Loucy (cell line): Measurements from ENCODE around the gene DNMBP.
"Not testable (repeated sequence)": the region's sequence is repeated elsewhere in the genome, so short reads cannot be mapped to it uniquely, and the experiment has no call there.

Experiments
- H2AFZ ChIP-seq: fragments of 200-600 bp; sonication (generic); 2 replicates; pipeline ENCODE4 v1.6.0; 2016; ENCODE audit warnings: antibody characterized with exemption, mild to moderate bottlenecking, low read length, moderate library complexity
- H3F3A ChIP-seq: fragments of 200-600 bp; 2 replicates; pipeline ENCODE4 v1.6.0; 2016; ENCODE audit warnings: antibody characterized with exemption, low read depth, mild to moderate bottlenecking
- H3K27me3 ChIP-seq: fragments of 200-600 bp; sonication (generic); 2 replicates; pipeline ENCODE4 v1.6.1; 2014; ENCODE audit warnings: low read length, mild to moderate bottlenecking; ENCODE audit not compliant: insufficient read depth, poor library complexity, severe bottlenecking
- H3K36me3 ChIP-seq: fragments of 200-600 bp; sonication (generic); 2 replicates; pipeline ENCODE4 v1.6.1; 2016; ENCODE audit warnings: low read length; ENCODE audit not compliant: insufficient read depth
- H3K4me1 ChIP-seq: fragments of 200-600 bp; sonication (generic); 2 replicates; pipeline ENCODE4 v1.5.1; 2014; ENCODE audit warnings: low read length, mild to moderate bottlenecking; ENCODE audit not compliant: insufficient read depth, poor library complexity, severe bottlenecking
- H3K4me2 ChIP-seq: fragments of 200-600 bp; sonication (generic); 2 replicates; pipeline ENCODE4 v1.6.0; 2014; ENCODE audit warnings: antibody characterized with exemption, low read length, low read depth, mild to moderate bottlenecking; ENCODE audit not compliant: poor library complexity, severe bottlenecking
- H3K4me3 ChIP-seq: fragments of 200-600 bp; sonication (generic); 2 replicates; pipeline ENCODE4 v1.5.1; 2014; ENCODE audit warnings: low read length, mild to moderate bottlenecking, mixed read lengths; ENCODE audit not compliant: poor library complexity, severe bottlenecking
- H3K79me2 ChIP-seq: fragments of 200-600 bp; sonication (generic); 2 replicates; pipeline ENCODE4 v1.6.1; 2014; ENCODE audit warnings: low read length; ENCODE audit not compliant: insufficient read depth
- H3K9ac ChIP-seq: fragments of 200-600 bp; sonication (generic); 2 replicates; pipeline ENCODE4 v1.6.0; 2014; ENCODE audit warnings: mild to moderate bottlenecking, low read depth, low read length, moderate library complexity; ENCODE audit not compliant: poor library complexity, severe bottlenecking
- H3K9me2 ChIP-seq: fragments of 200-600 bp; sonication (generic); replicated peaks from 2 replicates; pipeline ENCODE4 v1.6.1; 2016; ENCODE audit warnings: low read depth, low read length, mixed read lengths
- H3K9me3 ChIP-seq: fragments of 200-600 bp; sonication (generic); 2 replicates; pipeline ENCODE4 v1.6.1; 2014; ENCODE audit warnings: mild to moderate bottlenecking, antibody characterized with exemption, low read length, low read depth; ENCODE audit not compliant: insufficient read depth
- H4K20me1 ChIP-seq: fragments of 200-600 bp; sonication (generic); 2 replicates; pipeline ENCODE4 v1.6.0; 2014; ENCODE audit warnings: antibody characterized with exemption, low read length, mild to moderate bottlenecking; ENCODE audit not compliant: insufficient read depth, poor library complexity, severe bottlenecking
- CTCF ChIP-seq: fragments of 200-600 bp; sonication (generic); conservative IDR thresholded peaks from 2 replicates; pipeline ENCODE4 v1.5.1; 2014; ENCODE audit warnings: mild to moderate bottlenecking, antibody characterized with exemption, low read length
- EZH2phosphoT487 ChIP-seq: fragments of 200-600 bp; IDR thresholded peaks from 2 replicates; pipeline ENCODE4 v1.6.1; 2018; ENCODE audit warnings: antibody characterized with exemption, mild to moderate bottlenecking, moderate library complexity, borderline replicate concordance

DNMBP gene

GRCh38 chr10:99952799-99953198 is 56.9 kb downstream of the DNMBP start:
- no peaks in the 10 kb centered on the region for H3K4me1 ChIP-seq
- H3K9me3 ChIP-seq, result no peaks in the 10 kb centered on the region; the same call in 1 of the 2 replicates
- no peaks in the 10 kb centered on the region for H3K79me2 ChIP-seq
- no peaks in the 10 kb centered on the region for H3F3A ChIP-seq
- no peaks in the 10 kb centered on the region for H4K20me1 ChIP-seq
- no peaks in the 10 kb centered on the region for H3K9me2 ChIP-seq
- peaks cover 22% of the 10 kb centered on the region; the same call in 1 of the 2 replicates for H3K36me3 ChIP-seq
- no peak overlapping the region for H2AFZ ChIP-seq
- H3K9ac ChIP-seq, result no peak overlapping the region
- H3K27me3 ChIP-seq, result no peaks in the 10 kb centered on the region
- H3K4me2 ChIP-seq, result no peak overlapping the region
- H3K4me3 ChIP-seq, result no peak overlapping the region
- TF ChIP-seq CTCF, result no peak
- TF ChIP-seq EZH2phosphoT487, result no peak

GRCh38 chr10:99946051-99946450 is 63.7 kb downstream of the DNMBP start:
- H2AFZ ChIP-seq, H3F3A ChIP-seq, H3K79me2 ChIP-seq, H3K27me3 ChIP-seq, H3K9ac ChIP-seq, H4K20me1 ChIP-seq, H3K4me2 ChIP-seq, H3K9me3 ChIP-seq, H3K4me1 ChIP-seq, H3K4me3 ChIP-seq, H3K36me3 ChIP-seq, H3K9me2 ChIP-seq: not testable (repeated sequence)

GRCh38 chr10:99945263-99945662 is 64.5 kb downstream of the DNMBP start:
- H4K20me1 ChIP-seq, result no peaks in the 10 kb centered on the region
- TF ChIP-seq CTCF (no peak), EZH2phosphoT487 (no peak)
- no peaks in the 10 kb centered on the region for H3K9me3 ChIP-seq
- no peaks in the 10 kb centered on the region for H3K79me2 ChIP-seq
- no peaks in the 10 kb centered on the region for H3F3A ChIP-seq
- H3K4me1 ChIP-seq, result no peaks in the 10 kb centered on the region
- no peaks in the 10 kb centered on the region for H3K36me3 ChIP-seq
- no peaks in the 10 kb centered on the region for H3K27me3 ChIP-seq
- no peak overlapping the region for H3K4me2 ChIP-seq
- no peaks in the 10 kb centered on the region for H3K9me2 ChIP-seq
- no peak overlapping the region for H3K9ac ChIP-seq
- H2AFZ ChIP-seq, result no peak overlapping the region
- H3K4me3 ChIP-seq, result no peak overlapping the region

- H4K20me1 ChIP-seq, result no peaks in the 10 kb centered on the region
- no peaks in the 10 kb centered on the region for H3K9me3 ChIP-seq
- no peaks in the 10 kb centered on the region for H3K36me3 ChIP-seq
- H3K79me2 ChIP-seq, result no peaks in the 10 kb centered on the region
- no peak overlapping the region for H3K9ac ChIP-seq
- no peaks in the 10 kb centered on the region for H3K9me2 ChIP-seq
- H2AFZ ChIP-seq, result no peak overlapping the region
- no peaks in the 10 kb centered on the region for H3K27me3 ChIP-seq
- H3K4me2 ChIP-seq, result no peak overlapping the region
- TF ChIP-seq EZH2phosphoT487 (no peak), CTCF (no peak)
- H3F3A ChIP-seq, result no peaks in the 10 kb centered on the region
- H3K4me3 ChIP-seq, result no peak overlapping the region
- H3K4me1 ChIP-seq, result no peaks in the 10 kb centered on the region
Measured at GRCh38 chr10:99944860-99945259, 64.9 kb downstream of the DNMBP start.
